GM12873 (cell line): ENCODE measurements around the gene SLC51B.

ENCODE experiments used
- TF ChIP-seq, protein P1 (sequence below): IDR thresholded peaks from 2 replicates; pipeline ENCODE4 v1.5.1; 2012; ENCODE audit warnings: low read depth, mild to moderate bottlenecking, moderate library complexity, low read length, control low read depth; ENCODE audit not compliant: insufficient read depth; ENCODE audit errors: missing control alignments

Gene SLC51B

DNA sequence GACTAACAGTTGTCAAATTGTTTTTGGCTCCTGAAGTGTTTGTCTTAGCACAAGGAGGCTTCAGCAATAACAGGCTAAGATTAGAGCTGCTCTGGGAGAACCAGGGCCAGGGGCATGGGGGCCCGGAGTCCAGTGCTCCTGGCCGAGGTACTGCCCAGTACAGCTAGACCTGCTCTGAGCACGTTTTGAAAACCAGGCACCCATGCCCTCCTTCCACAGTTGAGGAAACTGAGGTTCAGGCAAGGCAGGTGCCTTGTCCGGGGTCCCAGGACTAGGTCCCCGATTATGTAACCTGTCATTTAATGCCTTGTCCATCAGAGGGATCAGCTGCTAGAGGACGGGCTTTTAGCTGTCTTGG is 50.5 kb downstream of the SLC51B start:
- TF ChIP-seq, protein P1, sequence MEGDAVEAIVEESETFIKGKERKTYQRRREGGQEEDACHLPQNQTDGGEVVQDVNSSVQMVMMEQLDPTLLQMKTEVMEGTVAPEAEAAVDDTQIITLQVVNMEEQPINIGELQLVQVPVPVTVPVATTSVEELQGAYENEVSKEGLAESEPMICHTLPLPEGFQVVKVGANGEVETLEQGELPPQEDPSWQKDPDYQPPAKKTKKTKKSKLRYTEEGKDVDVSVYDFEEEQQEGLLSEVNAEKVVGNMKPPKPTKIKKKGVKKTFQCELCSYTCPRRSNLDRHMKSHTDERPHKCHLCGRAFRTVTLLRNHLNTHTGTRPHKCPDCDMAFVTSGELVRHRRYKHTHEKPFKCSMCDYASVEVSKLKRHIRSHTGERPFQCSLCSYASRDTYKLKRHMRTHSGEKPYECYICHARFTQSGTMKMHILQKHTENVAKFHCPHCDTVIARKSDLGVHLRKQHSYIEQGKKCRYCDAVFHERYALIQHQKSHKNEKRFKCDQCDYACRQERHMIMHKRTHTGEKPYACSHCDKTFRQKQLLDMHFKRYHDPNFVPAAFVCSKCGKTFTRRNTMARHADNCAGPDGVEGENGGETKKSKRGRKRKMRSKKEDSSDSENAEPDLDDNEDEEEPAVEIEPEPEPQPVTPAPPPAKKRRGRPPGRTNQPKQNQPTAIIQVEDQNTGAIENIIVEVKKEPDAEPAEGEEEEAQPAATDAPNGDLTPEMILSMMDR, result no peak

DNA sequence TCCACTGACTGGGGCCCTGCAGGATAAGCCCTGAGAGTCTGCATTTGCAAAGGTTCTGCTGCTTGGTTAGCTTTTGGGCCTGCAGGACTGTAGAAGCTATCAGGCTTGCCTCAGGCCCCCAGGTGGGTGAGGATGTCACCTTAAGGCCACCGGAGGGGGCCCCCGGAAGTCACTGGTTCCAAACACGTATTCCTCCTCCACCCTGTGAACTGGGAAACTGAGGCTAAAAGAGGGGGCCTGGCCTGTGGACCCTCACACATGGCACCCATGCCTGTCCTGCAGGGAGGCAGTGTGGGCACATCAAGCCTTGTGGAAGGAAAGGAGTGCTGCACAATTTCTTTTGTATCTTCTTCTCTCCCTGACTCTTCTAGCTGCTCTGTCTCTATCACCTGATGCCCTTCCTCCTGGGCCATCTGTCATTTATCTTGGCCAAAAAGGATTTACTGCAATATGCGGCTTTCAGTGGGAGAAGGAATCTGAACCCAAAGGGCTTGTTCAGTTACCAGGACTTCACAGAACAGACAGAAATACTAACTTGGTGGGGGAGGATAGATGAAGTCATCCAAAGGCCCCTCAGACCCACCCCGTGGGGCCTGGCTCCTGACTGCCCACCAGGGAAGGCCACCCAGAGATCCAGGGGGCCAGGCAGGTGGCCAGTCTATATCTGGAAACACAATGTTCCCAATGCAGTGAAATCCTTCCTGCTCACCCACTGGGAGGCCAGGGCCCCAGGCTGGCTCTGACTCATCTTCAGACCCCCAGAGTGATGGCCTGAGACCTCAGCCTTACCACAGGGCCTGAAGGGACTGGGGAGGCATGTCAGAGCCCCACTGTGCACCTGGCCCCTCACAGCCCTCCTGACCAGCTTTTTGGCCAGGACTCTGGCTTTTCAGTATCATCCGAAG is 51.5 kb downstream of the SLC51B start:
- TF ChIP-seq, protein P1, result no peak

DNA sequence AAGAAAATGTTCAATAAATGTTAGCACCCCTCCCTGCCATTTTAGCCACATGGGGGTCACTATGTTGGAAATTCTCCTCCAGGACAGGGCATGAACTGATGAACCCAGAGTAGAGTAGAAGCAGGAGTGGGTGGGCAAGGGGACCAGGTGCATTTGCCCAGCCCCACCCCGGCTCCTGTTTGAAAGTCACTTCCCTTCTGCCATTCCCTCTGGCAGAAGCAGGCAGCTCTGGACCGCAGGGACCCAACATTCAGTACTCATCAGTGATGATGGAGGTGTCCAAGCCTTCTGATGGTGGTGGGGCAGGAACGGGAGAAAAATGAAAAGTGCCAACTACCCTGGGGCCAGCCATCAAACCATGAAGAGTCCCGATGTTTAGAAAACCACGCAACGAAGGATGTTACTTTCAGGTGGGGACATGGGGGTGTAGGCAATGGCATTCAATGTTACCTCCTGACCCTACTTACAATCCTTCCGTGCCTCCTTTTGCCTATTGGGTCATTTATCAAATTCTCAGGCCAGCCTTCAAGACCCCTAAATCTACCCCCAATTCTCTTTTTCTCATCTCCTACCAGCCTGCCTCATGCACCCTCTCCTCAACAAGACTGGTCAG is 52.6 kb downstream of the SLC51B start:
- TF ChIP-seq, protein P1, result no peak

DNA sequence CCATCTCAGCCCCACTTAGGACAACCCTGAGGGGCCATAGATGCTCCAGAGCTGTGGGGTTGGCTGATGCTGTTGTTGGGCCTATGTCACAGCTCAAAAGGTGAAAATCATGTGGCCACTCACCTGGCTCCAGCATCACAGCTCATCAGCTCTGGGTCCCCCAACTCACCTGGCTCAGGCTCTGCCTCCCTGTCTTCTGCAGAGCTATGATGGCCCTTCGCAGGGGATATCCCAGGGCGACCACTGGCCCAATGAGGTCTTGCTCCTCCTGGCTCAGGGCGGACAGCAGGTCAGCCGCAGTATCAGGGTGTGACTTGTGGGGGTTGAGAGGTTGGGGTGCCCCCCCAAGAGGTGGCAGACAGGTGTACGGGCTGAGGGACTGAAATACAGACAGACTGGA is 54.1 kb downstream of the SLC51B start:
- TF ChIP-seq, protein P1, result no peak

DNA sequence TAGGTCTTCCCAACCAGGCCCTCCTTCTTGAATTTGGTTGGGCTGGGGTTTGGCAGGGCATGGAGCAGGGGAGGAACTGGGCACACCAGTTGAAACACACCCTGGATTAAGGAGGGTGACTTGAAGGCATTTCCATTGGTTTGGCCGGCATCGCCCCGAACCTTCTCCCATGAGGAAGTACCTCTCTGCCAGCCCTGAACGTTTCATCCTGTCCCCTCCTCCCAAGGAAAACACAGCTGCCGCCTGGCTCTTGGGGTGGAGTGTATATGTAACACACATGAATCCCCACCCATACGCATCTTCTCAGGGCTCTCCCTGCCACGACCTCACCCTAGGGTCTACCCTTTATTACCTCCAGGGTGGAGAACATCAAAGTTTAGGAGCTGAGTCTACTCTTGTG is 55.3 kb downstream of the SLC51B start:
- TF ChIP-seq, protein P1, result no peak

DNA sequence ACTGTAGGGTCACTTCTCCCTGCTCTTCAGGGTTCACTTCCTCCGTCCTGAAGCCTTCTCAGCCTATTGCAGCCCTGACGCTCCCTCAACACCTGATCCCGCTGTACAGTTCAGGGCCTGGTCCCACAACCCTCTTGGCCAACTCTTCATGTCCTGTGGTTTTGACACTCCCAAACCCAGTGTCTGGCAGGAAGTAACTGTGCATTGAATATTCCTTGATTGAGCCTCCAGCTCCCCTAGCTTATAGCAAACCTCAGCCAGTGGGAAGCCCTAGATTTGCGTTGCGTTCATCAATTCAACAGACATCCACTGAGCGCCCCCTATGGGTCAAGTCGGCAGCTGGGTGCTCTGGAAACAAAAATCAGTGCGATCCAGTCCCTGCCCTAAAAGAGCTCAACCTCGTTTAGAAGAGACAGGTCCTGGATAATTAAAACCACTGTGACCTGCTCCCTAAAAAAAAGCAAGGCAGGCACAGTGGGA is 56.3 kb downstream of the SLC51B start:
- TF ChIP-seq, protein P1, result peak; percentile 86

DNA sequence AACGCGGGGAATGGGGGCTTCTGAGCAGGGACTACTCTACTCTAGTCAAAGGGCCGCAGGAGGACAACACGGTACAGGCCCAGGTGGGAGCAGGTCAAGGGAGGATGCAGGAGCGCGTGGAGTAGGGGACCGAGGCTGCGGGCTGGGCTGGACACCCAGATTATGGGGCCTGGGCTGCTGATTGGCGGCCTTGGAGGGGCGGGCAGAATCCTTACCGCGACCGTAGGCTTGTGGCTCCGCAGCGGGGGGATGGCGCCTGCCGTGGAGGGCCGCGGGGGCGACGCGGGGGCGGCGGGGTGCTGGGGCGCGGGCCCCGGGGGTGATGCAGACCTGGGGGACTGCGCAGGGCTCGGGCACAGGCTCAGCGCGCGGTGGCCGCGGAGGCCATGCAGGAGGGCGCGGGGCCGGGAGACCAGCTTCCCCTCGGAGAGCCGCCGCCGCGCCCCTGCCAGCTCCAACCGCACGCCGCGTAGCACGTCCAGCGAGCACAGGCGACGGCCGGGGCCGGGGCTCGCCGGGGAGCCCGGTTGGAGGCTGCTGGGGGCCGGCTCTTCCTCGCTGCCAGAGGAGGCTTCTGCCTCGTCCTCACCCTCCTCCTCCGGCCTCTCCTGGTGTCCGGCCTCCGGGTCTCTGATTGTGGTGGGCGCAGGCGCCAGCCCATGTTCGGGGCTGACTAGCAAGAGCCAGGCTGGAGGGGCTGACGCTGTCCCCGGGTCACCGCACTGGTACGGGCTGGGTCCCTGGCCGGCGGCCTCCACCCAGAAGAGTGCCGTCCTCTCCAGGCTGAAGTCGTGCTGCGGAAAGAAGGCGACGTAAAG is 56.9 kb downstream of the SLC51B start:
- TF ChIP-seq, protein P1, result no peak
